Brain pericyte (primary cell): Measurements from ENCODE around the gene SLC22A3.
"Not testable (repeated sequence)": the region's sequence is repeated elsewhere in the genome, so short reads cannot be mapped to it uniquely, and the experiment has no call there.

ENCODE experiments used
- DNase-seq: peaks from one replicate; pipeline ENCODE4 v3.0.0-alpha.2; 2012; ENCODE audit warnings: low read depth, low spot score

The SLC22A3 gene

DNA sequence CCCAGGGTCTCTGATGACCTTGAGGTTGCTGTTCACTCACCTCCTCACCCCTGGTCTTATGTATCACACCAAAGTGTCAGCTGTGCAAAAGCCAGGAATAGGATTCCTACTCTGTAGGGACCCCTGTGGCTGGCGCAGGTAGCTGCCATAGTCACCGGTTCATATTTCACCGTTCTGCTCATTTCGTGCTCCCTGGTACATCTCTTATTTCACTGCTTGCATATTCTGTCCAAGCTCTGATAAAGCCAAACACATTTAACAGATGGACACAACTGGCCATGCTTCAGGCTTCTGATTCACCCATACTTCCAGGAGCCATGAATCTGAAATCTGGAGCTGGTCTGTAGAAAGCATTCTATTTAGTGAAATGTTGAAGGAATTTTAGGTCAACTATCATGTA is 20.5 kb downstream of the SLC22A3 start:
- no peak for DNase-seq

DNA sequence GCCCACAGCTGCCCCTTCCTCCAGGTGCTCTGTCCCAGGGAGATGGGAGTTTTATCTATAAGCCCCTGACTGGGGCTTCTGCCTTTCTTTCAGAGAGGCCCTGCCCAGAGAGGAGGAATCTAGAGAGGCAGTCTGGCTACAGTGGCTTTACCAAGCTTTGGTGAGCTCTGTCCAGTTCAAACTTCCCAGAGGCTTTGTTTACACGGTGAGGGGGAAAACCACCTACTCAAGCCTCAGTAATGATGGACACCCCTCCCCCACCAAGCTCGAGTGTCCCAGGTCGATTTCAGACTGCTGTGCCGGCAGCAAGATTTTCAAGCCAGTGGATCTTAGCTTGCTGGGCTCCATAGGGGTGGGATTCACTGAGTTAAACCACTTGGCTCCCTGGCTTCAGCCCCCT is 25.4 kb downstream of the SLC22A3 start:
- not testable (repeated sequence) for DNase-seq

DNA sequence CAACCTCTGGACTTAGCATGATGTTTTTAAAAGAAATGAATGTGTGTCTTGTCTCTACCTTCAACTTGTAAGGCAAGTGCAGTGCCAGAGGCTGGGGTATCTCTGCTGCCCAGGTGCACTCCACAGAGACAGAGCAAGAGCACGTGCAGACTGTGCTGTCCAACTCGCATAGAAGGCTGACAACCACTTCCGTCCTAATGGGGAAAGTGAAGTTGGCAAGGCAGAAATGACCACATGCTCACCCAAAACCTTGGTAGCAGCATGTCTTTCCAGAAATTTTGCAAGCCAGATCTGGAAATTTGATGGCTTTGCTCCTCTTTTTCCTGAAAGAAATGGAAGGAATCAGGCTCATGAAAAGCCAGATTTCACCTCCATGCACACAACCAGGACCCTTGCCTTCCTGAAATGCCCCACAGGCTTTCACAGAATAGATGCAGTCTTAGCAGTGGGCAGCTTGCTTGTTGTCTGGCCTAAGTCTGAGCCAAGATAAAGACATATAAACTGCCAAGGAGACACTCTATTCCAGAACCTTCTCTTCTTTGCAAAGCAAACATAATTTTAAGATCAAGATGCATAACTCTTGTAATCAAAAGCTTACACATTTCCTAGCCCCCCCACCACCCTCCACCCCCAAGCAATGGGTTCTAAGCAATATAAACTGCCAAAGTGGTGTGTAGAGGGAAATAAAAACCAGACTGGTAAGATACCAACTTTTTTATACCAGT is 26.8 kb downstream of the SLC22A3 start:
- no peak for DNase-seq

DNA sequence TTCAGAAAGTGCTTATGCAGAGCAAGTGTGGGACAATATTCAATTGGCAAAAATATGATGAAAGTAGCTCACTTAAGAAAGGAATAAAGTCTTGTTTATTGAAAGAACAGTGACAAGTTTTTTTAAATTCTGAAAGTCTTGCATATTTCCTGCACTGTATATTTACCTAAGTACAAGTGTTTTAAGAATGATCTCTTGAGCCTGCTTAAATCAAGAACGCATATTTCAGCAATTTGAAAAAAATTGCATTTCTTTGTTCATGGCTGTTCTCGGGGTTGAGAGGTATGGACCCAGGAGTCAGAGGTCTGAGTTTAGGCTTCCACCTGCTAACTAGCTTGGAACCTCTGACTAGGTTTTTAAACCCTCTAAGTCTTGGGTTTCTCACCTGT is 27.4 kb downstream of the SLC22A3 start:
- no peak for DNase-seq

DNA sequence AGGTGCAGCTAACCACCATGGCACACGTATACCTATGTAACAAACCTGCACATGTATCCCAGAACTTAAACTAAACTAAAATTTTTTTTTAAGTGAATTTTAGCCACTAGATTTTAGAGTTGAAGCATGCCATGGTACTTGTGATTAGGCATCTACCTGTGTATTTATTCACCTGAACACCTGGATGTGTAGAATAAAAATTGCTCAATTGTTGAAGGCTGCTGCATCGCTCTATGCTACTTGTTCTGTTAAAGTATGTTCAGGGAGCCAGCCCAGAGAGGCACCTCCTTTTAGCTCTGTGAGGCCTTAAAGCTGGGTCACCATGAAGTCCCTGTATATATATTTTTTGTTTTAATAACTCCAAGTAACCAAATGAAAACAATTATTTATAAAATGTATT is 28.3 kb downstream of the SLC22A3 start:
- DNase-seq, result no peak

DNA sequence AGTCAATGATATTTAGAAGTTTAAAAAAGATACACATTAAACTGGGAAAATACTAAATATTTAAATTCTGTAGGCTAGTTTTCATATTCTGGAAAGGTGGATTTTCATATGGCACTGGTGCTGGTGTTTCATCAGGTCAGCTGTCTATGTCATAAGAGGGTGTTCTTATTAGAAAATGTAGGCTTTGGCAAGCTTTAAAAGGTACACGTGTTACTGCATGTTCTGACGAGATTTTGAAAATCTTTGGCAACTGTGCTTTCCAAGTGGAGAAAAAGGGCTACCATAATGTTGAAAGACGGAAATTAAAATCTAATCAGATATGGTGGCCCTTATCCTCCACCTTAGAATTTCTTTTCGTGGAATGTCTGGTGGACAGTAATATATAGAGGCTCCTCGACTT is 30.0 kb downstream of the SLC22A3 start:
- DNase-seq, result no peak

DNA sequence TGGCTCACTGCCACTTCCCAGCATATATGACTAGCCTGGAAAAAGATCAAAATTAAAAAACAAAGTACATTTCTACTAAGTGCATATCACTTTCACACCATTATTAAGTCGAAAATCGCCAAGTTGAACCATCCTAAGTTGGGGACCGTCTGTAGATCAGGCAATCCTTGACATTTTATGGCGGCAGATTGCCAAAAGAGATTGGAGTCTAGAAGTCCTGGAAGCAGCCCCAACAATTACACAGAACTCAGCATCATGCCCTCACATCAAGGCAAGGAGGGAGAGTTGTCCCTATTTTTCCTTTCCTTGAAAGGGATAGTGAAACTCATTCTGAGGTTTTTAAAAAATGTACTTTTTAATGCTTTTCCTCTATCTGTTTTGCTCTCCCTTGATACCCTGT is 30.7 kb downstream of the SLC22A3 start:
- DNase-seq, result no peak

DNA sequence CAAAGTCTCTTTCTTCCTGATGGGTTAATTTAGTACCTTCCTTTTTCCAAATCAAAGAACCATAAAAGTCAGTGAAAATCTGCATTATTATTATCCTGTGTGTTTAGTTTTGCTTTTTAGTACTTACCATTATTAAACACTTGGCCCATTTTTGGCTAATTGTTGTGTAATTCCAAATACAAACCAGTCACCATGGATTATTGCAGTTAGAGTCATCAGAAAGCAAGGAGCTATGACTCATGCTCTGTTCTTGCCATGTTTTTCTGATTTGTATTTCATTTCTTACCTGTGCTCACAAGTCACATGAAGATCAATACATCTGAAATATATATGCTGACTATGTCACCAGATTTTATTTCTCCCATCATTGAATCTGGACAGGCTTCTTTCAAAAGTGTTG is 31.3 kb downstream of the SLC22A3 start:
- DNase-seq, result no peak

DNA sequence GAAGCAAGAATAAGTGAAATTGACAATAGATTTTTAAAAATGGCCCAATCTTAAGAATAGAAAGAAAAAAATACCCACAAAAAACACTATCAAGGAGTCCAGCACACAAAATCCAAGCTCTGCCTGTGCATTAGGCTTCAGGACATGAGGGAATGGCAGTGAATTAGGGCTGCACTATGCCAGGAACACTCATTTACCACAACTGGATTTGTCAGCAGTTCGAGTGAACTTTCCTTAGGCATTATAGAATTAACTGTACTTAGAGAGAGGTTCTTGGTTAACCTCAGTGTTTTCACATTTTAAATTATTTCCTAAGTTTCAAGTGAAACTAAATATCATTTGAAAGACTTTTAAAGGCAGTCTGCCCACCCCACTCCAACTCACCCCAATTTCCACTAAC is 34.8 kb downstream of the SLC22A3 start:
- DNase-seq, result no peak

DNA sequence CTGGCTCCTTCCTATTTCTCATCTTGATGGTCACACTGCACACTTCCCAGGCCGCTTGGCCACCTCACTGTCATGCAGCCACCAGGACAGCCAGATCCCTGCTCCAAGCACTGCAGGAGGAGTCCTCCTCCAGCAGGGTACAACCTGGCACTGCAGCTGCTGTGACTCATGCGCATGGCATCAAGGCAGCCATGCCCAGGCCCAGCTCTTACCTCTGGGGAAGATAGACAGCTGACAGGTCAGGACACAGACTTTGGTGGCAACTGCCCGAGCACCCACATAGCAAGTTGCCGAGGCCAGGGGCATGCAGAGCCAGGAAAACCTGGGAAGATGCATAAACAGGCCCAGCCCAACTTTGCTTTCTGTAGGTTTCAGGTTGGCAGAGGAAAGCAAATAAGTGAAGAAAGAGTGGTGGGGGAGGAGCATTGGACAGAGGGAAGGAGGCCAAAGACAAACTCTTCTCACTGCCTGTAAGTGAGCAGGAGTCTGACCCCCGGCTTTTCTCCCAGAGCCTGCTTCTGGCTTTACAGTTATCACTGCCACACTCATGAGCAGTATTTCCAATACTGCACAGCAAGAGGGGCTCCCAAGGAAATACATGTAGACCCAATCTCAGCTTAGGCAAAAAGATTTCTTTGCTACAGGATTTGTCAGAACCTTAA is 38.8 kb downstream of the SLC22A3 start:
- no peak for DNase-seq

DNA sequence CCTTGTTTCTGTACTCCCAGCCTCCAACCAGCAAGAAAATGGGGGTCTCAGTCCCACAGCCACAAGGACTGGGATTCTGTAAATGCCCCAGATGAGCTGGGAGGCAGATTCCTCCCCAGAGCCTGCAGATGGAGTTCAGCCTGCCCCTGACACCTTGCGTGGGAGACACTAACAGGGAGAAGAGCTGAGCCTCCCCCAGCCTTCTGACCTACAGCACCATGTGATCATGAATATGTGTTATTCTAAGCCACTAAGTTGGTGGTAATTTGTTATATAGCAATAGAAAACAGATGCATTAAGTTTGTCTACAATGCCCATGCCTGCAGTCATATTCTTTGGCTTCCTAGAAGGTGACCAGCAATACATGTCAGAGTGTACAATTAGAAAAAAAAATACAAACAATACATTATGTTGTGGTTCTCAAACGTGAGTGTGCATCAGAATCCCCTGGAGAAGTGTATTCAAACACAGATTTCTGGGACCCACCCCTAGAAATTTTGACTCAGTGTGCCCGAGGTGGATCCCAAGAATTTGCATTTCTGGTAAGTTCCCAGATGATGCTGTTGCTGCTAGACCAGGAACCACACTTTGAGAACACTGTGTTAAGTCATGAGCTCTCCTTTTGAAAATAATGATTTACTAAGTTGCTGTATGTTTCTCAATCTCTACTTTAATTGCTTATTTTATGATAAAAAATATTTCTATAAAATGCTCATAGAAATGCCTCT is 39.9 kb downstream of the SLC22A3 start:
- no peak for DNase-seq

DNA sequence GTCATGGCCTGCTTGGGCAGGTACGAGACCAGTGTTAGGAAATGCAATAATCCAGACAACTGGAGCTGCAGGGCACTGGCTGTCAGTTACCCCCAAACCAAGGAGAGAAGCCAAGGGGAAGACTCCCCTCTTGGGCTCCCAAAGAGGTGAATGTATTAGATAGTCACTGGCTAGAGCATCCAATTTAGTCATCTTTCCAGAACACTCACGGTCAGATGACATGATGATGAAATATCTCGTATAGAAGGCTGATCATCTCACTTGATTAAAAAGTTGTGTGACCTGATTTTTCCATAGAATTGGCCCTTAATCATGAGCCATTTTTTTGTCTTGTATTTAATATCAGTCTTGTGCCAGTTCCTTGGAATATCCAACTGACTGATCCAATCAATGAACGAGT is 40.7 kb downstream of the SLC22A3 start:
- no peak for DNase-seq

DNA sequence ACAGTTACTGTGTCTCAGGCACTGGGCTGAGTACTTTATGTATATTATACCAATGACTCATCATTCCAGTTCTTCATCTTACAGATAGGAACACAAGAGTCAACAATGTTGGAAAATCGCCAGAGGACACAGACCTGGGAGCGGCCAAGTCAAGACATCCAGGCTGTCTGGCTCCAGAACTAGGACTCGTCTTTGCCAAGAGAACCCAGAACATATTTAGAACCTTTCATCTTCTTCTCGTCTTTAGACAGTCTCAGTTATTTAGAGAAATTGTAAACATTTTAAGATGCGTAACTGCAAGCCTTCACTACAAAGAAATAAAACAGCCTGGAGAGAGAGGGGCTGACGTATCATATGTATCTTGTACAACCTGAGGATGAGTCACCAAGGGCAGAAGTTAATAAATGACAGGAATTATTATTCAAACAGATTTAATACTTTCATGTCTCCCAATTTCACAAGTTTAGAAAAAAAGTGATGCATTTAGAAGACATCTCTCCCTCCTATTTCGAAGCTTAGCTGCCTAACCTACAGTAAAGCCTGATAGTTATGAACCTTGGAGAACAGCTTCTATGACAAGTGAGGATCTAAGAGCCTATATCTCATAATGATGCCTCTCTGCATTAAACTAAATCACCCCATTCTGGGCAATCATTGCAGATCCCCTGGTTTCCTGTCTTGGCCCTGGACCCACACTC is 43.4 kb downstream of the SLC22A3 start:
- no peak for DNase-seq

DNA sequence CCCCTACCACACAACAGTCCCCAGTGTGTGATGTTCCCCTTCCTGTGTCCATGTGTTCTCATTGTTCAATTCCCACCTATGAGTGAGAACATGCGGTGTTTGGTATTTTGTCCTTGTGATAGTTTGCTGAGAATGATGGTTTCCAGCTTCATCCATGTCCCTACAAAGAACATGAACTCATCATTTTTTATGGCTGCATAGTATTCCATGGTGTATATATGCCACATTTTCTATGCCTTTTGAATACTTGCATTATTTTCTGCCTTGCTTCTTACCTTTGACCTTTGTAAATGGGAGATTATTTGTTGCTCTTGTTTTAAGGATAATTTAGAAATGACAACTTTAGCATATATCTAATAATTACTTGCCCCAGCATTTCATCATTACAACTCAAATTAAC is 45.3 kb downstream of the SLC22A3 start:
- DNase-seq, result not testable (repeated sequence)

DNA sequence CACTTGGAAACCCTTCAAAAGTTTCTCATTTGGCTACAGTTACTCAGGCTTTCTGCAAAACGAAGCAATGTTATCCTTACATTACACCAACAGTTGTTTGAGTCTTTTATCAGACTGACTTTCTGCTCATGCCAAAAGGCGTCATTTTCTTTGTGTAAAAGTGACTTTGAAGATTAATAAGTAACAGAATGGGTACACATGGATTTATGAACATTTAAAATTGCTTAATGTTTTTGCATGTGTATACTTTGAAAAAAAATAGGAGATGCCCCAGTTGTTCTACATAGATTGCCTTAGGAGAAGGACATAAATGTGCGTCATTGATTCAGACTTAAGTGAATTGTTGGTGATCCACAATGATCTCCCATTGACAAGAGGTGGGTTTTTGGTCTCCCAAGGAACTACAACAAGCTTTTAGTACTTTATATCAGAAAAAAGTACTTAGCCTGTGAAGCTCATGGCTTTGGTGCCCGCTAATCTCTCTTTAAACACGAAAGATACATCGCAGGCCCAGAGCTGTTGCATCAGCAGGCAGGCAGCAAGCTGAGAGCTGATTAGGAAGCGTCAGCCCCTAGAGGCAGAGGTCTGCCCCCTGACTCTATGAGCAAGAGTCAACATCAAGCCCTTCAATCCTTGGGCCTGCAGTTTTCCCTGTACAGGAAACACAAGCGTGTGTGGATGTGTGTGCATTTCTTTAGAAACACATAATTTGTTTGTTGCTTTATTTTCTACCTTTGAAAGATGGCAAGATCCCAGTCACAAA is 45.9 kb downstream of the SLC22A3 start:
- no peak for DNase-seq

DNA sequence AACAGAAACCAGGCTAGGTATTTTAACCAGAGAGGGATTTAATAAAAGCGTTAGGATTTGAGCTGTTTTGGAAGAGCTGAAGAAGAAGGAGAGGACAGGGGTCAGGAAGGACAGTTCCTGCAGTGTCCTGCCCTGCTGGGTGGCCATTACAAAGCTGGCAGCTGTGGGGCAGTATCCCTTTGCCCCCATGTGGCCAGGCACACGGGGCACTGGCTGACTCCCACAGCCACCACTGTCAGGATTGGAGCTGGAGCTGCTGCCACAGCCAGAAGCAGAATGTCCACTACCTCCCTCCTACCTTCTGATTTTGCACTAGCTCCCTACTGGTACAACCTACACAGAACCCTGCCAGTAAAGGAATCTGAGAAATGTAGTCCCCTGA is 46.5 kb downstream of the SLC22A3 start:
- DNase-seq, result no peak

DNA sequence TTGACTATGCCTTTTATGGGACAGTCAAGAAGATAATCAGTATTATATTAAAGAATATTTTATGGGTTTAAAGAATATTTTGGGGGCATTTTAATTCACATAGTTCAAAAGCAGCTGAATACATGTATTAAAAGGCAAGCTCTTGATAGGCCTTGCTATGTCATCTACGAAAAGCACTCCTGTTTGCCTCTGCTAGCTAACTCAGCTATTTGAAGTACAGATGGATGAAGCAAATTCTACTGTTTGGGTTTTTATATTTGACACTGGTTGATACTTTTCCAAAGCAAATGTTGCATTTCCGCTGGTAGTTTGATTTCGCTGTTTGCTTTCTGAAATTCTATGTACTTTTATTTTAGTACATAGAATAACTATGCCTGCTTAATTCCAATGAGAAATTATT is 47.0 kb downstream of the SLC22A3 start:
- DNase-seq, result no peak

DNA sequence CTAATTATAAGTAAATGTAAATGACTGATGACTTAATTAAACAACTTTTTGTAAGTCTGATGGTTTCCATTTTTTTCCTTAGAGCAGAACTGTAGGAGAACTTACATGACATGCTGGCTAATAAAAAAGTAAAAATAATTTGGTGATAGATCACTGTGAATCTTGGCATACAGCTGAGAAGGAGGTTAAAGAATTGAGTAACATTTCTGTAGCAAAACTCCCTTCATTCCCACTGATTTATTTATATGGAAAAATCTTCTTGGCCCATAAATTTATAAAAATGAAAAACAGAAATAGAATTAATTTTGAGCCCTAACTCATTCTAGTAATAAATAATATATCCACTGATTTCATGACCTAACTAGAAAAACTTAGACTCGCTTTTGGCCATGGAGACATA is 48.1 kb downstream of the SLC22A3 start:
- DNase-seq, result no peak

DNA sequence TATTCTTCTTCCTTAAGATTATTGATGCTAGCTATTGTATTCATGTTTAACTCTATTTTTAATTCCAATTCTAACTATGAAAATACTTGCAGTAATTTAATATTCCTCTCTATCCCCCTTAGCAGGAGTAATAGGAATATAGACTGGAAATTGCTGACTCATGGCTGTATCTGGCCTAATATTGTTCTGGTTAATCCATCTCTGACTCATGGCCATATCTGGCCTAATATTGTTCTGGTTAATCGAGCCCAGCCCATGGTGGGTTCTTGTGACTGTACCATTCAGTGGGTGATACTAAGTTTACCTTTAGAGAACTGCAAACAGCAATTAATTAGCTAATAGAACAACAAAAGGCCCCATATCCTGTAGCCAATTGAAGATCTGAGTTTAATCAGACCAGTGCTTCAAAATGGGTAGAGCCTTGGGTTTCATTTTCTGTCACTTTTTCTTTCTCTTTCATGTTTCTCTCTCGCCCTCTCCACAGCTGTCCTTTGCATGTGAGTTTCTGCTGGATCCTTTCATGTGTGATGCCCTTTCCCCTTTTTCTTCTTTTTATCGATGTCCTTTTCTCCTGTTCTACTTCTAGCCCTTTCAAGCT is 50.6 kb downstream of the SLC22A3 start:
- DNase-seq, result no peak

DNA sequence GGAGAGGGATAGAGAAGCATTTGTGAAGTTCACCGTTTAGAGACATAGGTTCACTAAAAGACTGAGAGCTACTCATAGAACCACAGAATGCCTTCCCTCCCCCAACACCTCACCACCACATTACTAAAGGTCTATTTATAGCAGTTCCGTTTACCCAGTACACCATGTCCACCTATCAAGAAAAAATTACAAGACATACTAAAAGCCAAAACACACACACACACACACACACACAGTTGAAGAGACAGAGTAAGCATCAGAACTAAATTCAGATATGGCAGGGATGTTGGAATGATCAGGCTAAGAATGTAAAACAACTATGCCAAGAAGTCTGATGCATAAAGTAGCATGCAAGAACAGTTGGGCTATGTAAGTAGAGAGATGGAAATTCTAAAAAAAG is 52.3 kb downstream of the SLC22A3 start:
- DNase-seq, result no peak

DNA sequence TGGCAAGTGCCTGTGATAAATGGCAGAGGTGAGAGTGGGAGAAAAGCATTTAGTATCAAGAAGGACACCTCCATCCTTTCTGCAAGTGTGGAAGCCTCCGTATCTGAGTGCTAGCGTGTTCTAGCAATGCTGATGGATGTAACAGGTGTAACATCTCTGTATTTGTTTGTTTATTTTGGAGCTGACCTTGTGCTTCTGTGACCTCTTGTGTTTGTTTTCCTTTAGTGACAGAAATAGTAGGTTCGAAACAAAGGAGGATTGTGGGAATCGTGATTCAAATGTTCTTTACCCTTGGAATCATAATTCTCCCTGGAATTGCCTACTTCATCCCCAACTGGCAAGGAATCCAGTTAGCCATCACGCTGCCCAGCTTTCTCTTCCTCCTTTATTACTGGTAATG is 60.4 kb downstream of the SLC22A3 start:
- DNase-seq, result no peak
